22Rv1 (cell line): ENCODE results near the gene MED7.

Experiments
- ZFX ChIP-seq: fragments of 450-650 bp; IDR thresholded peaks from 2 replicates; pipeline ENCODE4 v1.6.1; 2017; ENCODE audit warnings: antibody characterized with exemption, borderline replicate concordance
- TF ChIP-seq, protein P1 (sequence below): fragments of 450-650 bp; IDR thresholded peaks from 2 replicates; pipeline ENCODE4 v1.5.1; 2017; ENCODE audit warnings: mild to moderate bottlenecking

DNA sequence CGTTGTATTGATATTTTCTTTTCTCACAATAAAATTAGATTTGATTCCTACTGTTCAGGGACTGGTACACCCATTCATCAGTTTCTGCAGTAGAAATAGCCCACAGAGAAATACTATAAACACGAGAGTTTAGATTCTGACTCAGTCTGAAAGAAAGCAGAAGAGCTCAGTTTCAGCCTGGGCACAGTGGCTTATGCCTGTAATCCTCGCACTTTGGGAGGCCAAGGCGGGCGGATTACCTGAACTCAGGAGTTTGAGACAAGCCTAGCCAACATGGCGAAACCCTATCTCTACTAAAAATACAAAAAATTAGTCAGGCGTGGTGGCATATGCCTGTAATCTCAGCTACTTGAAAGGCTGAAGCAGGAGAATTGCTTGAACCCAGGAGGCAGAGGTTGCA is 46.6 kb upstream of the MED7 start:
- TF ChIP-seq, protein P1, sequence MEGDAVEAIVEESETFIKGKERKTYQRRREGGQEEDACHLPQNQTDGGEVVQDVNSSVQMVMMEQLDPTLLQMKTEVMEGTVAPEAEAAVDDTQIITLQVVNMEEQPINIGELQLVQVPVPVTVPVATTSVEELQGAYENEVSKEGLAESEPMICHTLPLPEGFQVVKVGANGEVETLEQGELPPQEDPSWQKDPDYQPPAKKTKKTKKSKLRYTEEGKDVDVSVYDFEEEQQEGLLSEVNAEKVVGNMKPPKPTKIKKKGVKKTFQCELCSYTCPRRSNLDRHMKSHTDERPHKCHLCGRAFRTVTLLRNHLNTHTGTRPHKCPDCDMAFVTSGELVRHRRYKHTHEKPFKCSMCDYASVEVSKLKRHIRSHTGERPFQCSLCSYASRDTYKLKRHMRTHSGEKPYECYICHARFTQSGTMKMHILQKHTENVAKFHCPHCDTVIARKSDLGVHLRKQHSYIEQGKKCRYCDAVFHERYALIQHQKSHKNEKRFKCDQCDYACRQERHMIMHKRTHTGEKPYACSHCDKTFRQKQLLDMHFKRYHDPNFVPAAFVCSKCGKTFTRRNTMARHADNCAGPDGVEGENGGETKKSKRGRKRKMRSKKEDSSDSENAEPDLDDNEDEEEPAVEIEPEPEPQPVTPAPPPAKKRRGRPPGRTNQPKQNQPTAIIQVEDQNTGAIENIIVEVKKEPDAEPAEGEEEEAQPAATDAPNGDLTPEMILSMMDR, result no peak
- no peak for TF ChIP-seq ZFX
